ENCODE data around the gene LBHD2. TPM values are rescaled to one million over a fixed set of nuclear protein-coding genes. Genes with fewer than 3 reads are reported as not detected.

Gene LBHD2
- total and polyA plus RNA-seq, 2 of the 13 experiments (the other 11 are each of a cell fraction or from before 2014, with no cell fraction given), result 0.67 to 1.00 TPM

DNA sequence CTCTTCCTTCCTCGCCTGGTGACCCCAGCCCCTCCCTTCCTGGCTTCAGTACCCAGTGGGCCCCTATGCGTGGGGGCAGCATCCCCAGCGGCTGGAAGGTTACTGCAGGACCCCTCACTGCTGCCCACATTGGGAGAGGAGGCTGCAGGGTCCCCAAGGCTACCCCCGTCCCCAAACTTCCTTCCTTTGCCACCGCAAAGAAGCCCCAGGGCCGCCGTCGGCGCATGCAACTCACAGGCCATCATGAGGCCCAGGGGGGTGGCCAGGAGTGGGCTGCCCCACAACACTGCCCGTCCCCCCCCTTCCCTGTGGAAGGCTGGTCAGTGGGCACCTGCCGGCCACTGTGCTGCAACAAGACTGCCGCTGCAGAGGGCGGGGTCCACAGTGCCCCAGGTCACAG, 29.8 kb downstream of the LBHD2 start (continued):
- TF ChIP-seq ZFP90 (CRISPR knock-in tag; IDR thresholded peaks at IDR 0.05; ENCODE audit: borderline replicate concordance), result 0 out of 2 replicates have a peak, but pooled peaks have one; percentile 30
- TF ChIP-seq, protein P1, sequence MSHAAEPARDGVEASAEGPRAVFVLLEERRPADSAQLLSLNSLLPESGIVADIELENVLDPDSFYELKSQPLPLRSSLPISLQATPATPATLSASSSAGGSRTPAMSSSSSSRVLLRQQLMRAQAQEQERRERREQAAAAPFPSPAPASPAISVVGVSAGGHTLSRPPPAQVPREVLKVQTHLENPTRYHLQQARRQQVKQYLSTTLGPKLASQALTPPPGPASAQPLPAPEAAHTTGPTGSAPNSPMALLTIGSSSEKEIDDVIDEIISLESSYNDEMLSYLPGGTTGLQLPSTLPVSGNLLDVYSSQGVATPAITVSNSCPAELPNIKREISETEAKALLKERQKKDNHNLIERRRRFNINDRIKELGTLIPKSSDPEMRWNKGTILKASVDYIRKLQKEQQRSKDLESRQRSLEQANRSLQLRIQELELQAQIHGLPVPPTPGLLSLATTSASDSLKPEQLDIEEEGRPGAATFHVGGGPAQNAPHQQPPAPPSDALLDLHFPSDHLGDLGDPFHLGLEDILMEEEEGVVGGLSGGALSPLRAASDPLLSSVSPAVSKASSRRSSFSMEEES (CRISPR knock-in tag; IDR thresholded peaks at IDR 0.05), result no peak
- peak; percentile 97 for TF ChIP-seq PAF1 (CRISPR knock-in tag; IDR thresholded peaks at IDR 0.05)
- TF ChIP-seq, protein P2, sequence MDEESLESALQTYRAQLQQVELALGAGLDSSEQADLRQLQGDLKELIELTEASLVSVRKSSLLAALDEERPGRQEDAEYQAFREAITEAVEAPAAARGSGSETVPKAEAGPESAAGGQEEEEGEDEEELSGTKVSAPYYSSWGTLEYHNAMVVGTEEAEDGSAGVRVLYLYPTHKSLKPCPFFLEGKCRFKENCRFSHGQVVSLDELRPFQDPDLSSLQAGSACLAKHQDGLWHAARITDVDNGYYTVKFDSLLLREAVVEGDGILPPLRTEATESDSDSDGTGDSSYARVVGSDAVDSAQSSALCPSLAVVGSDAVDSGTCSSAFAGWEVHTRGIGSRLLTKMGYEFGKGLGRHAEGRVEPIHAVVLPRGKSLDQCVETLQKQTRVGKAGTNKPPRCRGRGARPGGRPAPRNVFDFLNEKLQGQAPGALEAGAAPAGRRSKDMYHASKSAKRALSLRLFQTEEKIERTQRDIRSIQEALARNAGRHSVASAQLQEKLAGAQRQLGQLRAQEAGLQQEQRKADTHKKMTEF (CRISPR knock-in tag; IDR thresholded peaks at IDR 0.05), result peak; percentile 29; the same call in 1 of the 2 replicates
- TF ChIP-seq POLR2G (IDR thresholded peaks at IDR 0.05; ENCODE audit: low read depth, low read length), result 0 out of 2 replicates have a peak, but pooled peaks have one; percentile 57
- no peak for TF ChIP-seq PCBP2 (optimal IDR thresholded peaks at IDR 0.05; ENCODE audit: low read depth, low read length, poor library complexity, severe bottlenecking)
- no peak for TF ChIP-seq PHF20 (CRISPR knock-in tag; IDR thresholded peaks at IDR 0.05)
- TF ChIP-seq, protein P3, sequence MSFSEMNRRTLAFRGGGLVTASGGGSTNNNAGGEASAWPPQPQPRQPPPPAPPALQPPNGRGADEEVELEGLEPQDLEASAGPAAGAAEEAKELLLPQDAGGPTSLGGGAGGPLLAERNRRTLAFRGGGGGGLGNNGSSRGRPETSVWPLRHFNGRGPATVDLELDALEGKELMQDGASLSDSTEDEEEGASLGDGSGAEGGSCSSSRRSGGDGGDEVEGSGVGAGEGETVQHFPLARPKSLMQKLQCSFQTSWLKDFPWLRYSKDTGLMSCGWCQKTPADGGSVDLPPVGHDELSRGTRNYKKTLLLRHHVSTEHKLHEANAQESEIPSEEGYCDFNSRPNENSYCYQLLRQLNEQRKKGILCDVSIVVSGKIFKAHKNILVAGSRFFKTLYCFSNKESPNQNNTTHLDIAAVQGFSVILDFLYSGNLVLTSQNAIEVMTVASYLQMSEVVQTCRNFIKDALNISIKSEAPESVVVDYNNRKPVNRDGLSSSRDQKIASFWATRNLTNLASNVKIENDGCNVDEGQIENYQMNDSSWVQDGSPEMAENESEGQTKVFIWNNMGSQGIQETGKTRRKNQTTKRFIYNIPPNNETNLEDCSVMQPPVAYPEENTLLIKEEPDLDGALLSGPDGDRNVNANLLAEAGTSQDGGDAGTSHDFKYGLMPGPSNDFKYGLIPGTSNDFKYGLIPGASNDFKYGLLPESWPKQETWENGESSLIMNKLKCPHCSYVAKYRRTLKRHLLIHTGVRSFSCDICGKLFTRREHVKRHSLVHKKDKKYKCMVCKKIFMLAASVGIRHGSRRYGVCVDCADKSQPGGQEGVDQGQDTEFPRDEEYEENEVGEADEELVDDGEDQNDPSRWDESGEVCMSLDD (CRISPR knock-in tag; IDR thresholded peaks at IDR 0.05; ENCODE audit: borderline replicate concordance), result 0 out of 2 replicates have a peak, but pooled peaks have one; percentile 19
- 0 out of 2 replicates have a peak, but pooled peaks have one; percentile 36 for TF ChIP-seq ZNF160 (CRISPR knock-in tag; IDR thresholded peaks at IDR 0.05)
- TF ChIP-seq TMF1 (CRISPR knock-in tag; IDR thresholded peaks at IDR 0.05; ENCODE audit: low read depth), result 0 out of 2 replicates have a peak, but pooled peaks have one; percentile 53
- TF ChIP-seq, protein P4, sequence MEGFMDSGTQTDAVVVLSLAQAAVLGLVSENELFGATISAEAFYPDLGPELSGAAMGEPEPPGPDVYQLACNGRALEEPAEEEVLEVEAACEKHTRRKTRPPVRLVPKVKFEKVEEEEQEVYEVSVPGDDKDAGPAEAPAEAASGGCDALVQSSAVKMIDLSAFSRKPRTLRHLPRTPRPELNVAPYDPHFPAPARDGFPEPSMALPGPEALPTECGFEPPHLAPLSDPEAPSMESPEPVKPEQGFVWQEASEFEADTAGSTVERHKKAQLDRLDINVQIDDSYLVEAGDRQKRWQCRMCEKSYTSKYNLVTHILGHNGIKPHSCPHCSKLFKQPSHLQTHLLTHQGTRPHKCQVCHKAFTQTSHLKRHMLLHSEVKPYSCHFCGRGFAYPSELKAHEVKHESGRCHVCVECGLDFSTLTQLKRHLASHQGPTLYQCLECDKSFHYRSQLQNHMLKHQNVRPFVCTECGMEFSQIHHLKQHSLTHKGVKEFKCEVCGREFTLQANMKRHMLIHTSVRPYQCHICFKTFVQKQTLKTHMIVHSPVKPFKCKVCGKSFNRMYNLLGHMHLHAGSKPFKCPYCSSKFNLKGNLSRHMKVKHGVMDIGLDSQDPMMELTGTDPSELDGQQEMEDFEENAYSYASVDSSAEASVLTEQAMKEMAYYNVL (CRISPR knock-in tag; IDR thresholded peaks at IDR 0.05; ENCODE audit: borderline replicate concordance), result 0 out of 2 replicates have a peak, but pooled peaks have one; percentile 26
- TF ChIP-seq, protein P5, sequence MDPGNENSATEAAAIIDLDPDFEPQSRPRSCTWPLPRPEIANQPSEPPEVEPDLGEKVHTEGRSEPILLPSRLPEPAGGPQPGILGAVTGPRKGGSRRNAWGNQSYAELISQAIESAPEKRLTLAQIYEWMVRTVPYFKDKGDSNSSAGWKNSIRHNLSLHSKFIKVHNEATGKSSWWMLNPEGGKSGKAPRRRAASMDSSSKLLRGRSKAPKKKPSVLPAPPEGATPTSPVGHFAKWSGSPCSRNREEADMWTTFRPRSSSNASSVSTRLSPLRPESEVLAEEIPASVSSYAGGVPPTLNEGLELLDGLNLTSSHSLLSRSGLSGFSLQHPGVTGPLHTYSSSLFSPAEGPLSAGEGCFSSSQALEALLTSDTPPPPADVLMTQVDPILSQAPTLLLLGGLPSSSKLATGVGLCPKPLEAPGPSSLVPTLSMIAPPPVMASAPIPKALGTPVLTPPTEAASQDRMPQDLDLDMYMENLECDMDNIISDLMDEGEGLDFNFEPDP (CRISPR knock-in tag; conservative IDR thresholded peaks at IDR 0.05), result 0 out of 2 replicates have a peak, but pooled peaks have one; percentile 81
- TF ChIP-seq HDAC2 (CRISPR knock-in tag; IDR thresholded peaks at IDR 0.05), result no peak
- TF ChIP-seq AGO1 (IDR thresholded peaks at IDR 0.05; ENCODE audit: low read depth, low read length, poor library complexity, severe bottlenecking), result peak; percentile 98
- no peak for TF ChIP-seq NR2F6 (IDR thresholded peaks at IDR 0.05)
- no peak for TF ChIP-seq NR2F6 (CRISPR knock-in tag; IDR thresholded peaks at IDR 0.05)
- peak; percentile 98 for TF ChIP-seq AKAP8 (CRISPR knock-in tag; IDR thresholded peaks at IDR 0.05)
